Fibroblast of pulmonary artery (primary cell): Measurements from ENCODE around the gene UVRAG.
A peak's percentile ranks its signal among the peaks of the same experiment; 100 is the strongest.

Source experiments
- DNase-seq: peaks from one replicate; pipeline ENCODE4 v3.0.0-alpha.2; 2010; ENCODE audit warnings: low read depth
- H3K4me3 ChIP-seq: replicated peaks from 2 replicates; pipeline ENCODE4 v1.5.1; 2011; ENCODE audit warnings: low read depth, mild to moderate bottlenecking, control low read depth, low read length, moderate library complexity
- TF ChIP-seq, protein P1 (sequence below): IDR thresholded peaks from 2 replicates; pipeline ENCODE4 v1.5.1; 2011; ENCODE audit warnings: mild to moderate bottlenecking, control low read depth, low read length, inconsistent platforms; ENCODE audit errors: missing control alignments

UVRAG gene

DNA sequence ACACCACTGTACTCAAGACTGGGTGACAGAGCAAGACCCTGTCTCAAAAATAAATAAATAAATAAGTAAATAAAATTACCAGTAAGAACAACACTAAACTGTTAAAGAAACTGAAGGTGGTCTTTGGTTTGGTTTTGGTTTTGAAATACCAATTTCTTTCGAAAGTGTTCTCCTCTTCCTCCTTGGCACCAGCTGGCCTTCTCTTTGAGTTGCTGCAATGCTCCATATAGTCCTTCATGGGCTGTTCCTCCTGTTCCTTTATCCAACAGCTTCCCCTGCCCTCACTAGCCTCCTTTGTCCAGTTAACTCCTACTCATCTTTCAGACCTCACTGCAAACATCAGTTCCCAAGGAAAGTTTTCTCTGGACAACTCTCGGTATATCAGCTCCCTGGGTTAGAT lies 5.0 kb upstream of the UVRAG start:
- DNase-seq = no peak
- H3K4me3 ChIP-seq = no peak overlapping the region
- TF ChIP-seq, protein P1, sequence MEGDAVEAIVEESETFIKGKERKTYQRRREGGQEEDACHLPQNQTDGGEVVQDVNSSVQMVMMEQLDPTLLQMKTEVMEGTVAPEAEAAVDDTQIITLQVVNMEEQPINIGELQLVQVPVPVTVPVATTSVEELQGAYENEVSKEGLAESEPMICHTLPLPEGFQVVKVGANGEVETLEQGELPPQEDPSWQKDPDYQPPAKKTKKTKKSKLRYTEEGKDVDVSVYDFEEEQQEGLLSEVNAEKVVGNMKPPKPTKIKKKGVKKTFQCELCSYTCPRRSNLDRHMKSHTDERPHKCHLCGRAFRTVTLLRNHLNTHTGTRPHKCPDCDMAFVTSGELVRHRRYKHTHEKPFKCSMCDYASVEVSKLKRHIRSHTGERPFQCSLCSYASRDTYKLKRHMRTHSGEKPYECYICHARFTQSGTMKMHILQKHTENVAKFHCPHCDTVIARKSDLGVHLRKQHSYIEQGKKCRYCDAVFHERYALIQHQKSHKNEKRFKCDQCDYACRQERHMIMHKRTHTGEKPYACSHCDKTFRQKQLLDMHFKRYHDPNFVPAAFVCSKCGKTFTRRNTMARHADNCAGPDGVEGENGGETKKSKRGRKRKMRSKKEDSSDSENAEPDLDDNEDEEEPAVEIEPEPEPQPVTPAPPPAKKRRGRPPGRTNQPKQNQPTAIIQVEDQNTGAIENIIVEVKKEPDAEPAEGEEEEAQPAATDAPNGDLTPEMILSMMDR = no peak

DNA sequence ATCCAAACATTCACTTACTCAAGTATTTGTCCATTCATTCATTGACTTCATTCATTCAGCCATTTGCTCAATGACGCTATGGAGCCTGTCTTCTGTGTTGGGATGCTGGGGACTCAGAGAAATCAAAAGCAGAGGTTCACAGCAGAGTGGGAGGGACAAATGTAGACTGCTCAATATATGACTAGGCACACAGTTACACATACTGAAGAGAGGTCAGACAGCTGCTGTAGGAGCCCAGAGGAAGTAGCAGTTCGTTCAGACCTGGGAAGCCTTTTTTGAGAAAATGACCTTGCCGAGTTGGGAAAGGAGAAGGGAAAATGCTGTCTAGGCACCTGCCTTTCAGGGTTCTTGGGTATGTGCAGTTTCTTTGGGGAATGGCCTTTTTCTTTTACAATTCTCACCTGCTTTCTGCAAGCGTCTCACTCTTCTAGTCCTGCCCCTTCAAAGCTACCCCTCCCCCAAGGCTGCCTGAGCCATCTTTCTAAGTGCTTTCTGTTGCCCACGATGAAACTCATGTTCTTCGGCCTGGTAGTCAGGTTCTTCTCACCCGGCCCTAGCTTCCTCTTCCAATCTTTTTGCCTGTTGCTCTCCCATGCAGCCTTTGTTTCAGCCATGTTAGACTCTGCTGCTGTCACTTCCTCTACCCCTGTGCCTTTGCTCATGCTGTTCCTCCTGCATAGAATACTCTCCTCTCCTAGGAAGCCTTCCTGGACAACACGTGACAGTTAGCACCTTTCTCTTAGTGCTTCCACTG lies 4.2 kb upstream of the UVRAG start:
- DNase-seq = no peak
- H3K4me3 ChIP-seq = no peak overlapping the region
- TF ChIP-seq, protein P1 = no peak

DNA sequence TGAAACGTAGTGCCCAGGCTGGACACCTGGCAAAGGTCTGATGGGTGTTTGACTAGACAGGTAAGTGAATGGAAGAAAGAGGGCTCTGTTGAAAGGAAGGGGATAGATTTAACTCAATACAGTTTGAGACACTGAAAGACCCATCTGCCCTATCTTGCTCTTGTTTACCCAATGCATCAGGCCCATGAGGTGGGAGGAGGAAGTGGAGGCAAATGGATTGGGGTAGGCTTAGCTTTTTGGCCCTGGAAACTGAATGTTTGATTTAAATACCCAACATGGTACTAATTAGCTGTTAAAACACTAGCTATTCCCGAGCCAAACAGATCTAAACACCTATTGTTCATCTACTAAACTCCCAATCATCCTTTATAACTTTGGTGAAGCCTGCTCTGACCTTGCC lies 3.5 kb upstream of the UVRAG start:
- DNase-seq = no peak
- TF ChIP-seq, protein P1 = no peak
- no peak overlapping the region for H3K4me3 ChIP-seq

DNA sequence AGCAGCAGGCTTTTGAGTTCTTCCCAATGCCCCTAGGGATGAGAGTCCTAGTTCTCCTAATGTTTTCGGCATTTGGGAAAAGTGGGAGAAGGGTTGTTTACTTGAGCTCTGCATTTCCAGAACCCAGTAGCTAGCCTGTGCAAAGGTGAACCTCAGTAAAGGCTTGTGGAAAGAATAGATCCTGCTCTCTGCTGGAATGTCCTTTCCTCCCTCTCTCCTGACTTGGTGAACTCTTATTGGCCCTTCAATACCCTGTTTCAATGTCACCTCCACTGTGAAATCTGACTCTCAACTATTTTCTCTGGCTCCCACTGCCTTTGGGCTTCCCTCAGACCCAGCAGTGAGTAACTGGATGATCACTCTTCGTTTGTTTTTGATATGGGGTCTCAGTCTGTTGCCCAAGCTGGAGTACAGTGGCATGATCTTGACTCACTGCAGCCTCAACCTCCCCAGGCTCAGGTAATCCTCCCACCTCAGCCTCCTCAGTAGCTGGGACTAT lies 2.4 kb upstream of the UVRAG start:
- no peak overlapping the region for H3K4me3 ChIP-seq
- TF ChIP-seq, protein P1 = no peak
- no peak for DNase-seq

DNA sequence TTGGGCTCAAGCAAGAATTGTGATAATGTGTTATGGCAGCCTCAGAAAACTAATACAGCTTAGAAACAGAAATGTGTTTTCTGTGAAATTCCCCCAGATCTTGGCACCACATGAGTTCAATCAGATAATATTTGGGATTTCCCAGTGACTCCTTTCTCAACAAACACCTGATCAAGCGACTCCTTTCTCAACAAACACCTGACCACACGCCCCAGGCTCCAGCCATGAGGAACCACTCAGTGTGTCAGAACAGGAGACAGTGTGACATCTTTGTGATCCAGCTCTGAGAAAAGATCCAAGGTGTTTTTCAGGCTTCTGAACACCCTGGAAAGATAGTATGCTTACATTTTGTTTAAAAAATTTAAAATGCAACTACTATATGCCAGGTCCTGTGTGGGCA lies 1.9 kb upstream of the UVRAG start:
- TF ChIP-seq, protein P1 = no peak
- no peak overlapping the region for H3K4me3 ChIP-seq
- DNase-seq = no peak

DNA sequence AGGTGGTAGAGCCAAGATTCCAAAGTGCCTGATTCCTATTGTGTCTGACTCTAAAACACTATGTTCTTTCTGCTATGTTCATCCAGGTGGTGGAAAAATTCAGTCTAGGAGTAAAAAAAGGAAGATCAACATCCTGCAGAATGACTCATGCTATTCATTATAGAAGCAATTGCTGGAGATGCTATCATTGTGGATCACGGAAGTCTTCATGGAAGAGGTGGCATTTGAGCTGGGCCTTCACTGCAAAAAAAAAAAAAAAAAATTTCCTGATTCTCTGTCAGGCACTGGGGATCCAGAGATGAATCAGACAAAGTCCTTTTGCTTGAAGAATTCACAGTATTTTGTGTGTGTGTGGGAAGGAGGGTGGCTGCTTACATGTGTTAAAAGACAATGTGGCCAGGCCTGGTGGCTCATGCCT lies 1.4 kb upstream of the UVRAG start:
- TF ChIP-seq, protein P1 = no peak
- H3K4me3 ChIP-seq = peak overlapping the region; percentile 73
- DNase-seq = peak; percentile 64

DNA sequence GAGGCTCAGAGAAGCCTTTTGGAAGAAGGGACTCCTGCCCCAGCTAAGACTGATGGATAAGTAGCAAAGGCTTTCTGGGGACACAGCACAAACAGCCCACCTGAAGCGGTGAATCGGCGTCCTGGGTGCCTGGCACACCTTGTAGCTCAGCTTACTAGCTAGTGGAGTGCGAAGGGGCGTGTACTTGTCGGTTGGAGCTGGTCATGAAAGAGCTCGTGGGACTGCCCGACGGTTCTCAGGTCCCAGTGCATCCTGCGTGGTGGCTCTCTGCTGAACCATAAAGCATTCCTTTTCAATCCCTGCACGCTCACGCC lies 690 bp upstream of the UVRAG start:
- peak overlapping the region; percentile 73 for H3K4me3 ChIP-seq
- TF ChIP-seq, protein P1 = no peak
- DNase-seq = no peak
